ENCODE data around the gene SFXN4.
A peak's percentile ranks its signal among the peaks of the same experiment; 100 is the strongest.
"Not testable (repeated sequence)": the region's sequence is repeated elsewhere in the genome, so short reads cannot be mapped to it uniquely, and the experiment has no call there.

SFXN4 gene

GRCh38 chr10:119190353-119190752, 24.8 kb upstream of the SFXN4 start:
- DNase-seq = no peak

DNA sequence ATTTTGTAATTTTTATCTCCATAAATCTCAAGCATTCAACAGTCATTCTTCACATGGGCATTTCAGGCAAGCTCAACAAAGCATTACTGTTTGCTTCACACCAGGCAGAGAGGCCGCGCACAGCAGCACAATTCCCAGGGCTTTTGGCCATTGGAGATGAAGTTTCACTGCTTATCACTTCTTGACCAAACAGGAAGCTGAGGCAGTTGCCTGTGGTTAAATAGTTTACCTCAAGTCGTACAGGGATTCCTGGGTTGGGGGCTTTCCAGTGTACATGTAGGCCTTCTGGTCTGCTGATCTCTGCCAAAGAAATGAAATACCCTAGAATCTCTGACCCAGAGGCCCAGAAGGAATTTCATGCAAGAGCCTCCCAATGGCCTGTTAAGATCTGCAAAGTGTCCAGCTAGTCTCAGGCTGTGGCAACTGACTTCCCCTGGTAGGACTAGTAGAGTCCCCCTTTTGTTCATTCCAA, 24.3 kb upstream of the SFXN4 start:
- DNase-seq = no peak

DNA sequence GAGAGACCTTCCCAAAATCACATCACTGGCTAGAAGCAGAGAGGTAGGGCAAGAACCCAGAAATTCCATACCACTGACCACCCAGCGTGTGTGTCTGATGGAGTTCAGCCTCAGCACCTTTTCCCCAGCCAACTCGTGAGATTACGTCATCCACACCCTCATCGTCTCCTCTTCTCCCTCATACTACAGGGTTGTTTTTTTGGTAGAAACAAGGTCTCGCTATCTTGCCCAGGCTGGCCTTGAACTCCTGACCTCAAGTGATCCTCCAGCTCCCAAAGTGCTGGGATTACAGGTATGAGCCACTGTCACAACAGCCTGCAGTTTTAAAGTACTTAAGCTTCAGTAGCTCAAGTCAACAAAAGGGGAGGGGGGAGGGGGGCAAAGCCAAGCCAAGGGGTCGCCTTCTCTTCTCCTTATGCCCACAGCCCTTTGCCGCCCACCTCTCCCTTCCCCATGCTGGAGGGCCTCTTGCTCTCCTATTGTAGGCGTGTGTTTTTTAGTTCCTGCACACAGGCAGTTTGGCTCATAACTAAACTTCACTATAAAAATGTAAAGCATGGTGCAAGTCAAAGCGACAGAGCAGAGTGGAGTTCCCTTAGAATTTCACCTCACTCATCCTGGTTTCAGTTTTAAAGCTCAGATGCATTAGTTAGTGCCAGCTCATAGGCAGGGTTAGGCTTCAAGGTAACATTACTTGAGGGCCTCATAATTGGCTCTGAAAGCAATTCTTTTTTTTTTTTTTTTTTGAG, 18.3 kb upstream of the SFXN4 start:
- no peak for DNase-seq

DNA sequence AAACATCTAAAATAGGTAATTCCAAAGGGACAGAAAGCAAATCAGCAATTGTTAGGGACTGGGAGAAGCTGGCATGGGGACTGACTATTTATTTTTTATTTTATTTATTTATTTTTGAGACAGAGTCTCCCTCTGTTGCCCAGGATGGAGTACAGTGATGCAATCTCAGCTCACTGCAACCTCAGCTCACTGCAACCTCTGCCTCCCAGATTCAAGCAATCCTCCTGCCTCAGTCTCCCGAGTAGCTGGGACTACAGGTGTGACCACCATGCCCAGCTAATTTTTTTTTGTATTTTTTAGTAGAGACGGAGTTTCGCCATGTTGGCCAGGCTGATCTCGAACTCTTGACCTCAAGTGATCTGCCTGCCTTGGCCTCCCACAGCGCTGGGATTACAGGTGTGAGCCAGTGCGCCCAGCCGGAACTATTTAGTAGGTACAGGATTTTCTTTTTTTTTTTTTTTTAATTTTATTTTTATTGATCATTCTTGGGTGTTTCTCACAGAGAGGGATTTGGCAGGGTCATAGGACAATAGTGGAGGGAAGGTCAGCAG, 15.4 kb upstream of the SFXN4 start:
- DNase-seq = not testable (repeated sequence)

- DNase-seq = peak; percentile 78
These were observed 13.0 kb upstream of the SFXN4 start, which contains the start of gene PRDX3 for GRCh38 chr10:119178372-119179119. Gene PRDX3, minus strand, starts transcription at chr10:119178812. Its CDS starts 22 bp downstream, at chr10:119178790.

DNA sequence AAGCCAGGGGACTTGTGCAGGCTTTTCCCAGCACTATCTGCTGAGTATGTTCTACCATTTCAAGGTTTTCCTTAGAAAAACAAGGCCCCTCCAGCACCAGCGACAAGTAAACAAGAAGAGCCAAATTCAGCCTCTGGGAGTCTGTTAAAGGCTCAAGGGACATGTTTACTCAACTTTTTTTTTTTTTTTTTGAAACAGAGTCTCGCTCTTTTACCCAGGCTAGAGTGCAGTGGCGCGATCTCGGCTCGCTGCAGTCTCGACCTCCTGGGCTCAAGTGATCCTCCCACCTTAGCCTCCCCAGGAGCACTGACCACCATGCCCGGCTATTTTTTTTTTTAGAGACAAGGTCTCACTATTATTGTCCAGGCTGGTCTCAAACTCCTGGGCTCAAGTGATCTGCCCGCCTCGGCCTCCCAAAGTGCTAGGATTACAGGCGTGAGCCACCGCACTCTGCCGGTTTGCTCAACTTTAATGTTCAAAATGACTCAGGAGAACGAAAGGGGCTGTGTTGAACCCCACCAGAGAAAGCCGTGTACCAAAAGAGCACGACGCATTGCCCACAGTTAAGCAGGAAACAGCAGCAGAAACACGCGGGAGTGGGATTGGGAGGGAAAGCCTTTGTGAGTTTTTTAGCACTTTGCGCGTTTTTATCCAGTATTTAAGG, 12.3 kb upstream of the SFXN4 start:
- DNase-seq = no peak

DNA sequence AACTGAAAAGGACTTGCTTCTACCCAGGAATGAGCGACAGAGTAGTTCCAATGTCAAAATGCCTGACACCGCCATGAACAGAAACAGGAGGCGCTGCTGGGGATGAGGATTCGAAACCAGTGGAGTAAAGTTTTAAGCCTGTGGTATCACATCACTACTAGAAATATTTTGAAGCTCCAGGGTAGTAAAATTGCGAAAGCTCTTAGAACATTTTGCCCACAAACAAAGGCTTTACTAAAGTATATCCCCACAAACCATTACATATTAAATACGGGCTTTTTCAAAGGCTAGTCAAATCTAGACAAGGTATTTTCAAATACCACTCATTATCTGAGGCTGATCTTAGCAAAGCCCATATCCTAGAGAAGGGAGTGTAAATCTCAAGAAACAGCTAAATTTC, 10.7 kb upstream of the SFXN4 start:
- DNase-seq = no peak

DNA sequence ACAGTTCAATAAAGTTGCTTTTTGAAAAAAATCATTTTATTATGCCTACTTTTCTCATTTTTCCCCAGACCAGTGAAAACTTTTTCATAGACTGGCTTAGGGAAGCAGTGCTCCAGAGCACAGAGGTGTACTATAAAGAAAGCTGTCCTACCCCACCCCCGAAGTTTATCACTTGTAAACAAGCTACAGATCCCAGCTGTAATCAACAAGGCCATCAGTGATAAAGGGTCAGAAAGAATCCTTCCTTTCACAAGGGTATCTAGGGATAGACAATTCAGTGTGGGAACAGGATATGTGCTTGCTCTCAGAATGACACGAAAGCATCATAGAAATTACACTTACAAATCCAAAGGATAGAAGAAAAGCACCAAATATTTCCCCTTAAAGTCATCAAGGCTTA, 8.6 kb upstream of the SFXN4 start:
- no peak for DNase-seq

DNA sequence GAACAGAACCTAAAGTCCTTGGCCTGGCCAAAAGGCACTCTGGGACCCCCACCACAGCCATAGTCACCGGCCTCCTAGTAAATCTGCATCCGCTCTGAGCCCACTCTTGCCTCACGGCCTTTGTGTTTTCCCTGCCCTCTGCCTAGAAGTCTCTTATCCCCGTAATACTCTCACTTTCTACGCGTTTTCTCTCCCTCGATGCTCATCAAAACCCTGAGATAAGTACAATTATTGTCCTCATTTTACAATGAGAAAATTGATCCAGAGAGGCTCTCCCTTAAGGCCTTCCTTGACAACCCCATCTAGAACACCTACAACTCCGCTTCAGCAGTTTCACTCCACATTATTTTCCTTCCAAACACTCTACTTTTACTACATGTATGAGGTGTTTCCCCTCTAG, 1.5 kb upstream of the SFXN4 start:
- no peak for DNase-seq

DNA sequence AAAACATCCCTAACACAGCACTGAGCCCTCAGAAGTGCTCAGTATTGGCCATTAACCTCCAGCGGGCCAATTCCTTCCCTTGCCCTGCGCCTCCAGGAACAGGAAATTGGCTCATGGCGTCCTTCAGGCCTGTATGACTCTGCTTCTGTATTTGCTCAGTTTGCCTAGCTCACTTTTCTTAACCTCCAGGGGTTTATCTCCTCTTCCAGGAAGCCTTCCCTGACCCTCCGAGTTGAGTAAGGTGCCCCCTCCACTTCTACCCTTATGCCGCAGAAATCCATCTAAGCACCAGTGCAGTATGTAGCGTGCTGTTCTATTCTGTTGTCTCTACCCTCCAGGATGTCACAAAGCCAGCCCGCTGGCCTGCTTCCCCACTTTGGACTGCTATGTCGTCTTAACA, 1.1 kb upstream of the SFXN4 start:
- DNase-seq = no peak

DNA sequence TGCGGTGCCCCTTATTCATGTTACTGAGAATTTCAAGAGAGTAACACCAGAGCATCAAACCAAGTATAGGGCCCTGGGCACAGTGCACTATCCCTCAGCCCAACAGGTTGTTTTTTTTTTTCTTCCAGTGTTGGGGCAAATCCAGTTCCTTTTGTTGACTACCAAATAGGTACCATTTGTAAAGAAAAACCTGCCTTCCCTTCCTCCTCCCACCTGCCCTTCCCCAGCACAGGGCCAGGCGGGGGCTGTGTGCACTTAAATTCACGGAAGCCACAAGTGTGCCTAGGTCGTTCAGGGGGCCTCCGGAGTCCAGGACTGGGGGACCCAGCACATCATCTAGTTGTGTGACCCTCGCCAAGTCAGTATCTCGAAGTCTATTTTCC, 595 bp upstream of the SFXN4 start:
- no peak for DNase-seq

DNA sequence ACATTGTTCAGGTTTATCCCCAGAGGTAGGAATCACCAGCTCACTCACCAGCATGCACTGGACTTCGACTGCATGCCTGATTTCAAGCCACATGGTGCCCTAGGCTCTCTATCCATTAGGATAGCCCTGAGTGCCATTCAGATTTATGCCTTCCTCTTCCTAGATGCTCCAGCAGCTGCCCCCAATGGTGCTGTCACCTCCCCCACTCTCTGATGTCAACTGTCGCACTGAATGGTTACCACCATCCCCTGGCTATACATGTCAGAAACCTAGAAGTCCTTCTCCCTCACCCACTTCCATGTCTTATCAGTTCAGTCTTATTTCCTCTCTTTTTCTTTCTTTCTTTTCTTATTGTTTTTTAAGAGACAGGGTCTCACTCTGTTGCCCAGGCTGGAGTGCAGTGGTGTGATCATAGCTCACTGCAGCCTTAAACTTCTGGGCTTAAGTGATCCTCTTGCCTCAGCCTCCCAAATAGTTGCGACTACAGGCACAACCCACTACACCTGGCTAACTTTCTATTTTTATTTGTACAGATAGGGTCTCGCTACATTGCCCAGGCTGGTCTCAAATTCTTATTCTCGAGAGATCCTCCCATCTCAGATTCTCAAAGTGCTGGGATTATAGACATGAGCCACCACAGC, 2.9 kb downstream of the SFXN4 start:
- DNase-seq = no peak

GRCh38 chr10:119161680-119162451, 3.6 kb downstream of the SFXN4 start:
- no peak for DNase-seq

DNA sequence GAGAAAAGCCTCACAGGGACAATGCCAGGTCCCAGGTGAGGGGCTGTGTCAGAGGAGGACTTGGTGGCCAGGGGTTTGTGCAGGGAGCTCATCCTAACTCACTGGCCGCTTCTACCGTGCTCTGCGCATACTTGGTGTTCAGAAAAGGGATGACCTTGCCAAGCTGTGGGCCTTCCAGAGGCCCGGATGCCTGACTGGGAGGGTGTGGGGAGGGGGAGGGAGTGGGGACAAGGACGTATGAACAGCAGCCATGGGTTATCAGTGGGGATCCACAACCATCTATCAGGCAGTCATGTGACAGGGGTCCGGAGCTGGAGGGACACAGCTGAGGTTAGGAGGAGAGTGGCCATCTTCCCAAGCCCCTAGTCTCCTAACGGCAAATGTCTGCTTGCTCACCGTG, 6.2 kb downstream of the SFXN4 start:
- no peak for DNase-seq

GRCh38 chr10:119153661-119154060, 11.9 kb downstream of the SFXN4 start:
- no peak for DNase-seq

DNA sequence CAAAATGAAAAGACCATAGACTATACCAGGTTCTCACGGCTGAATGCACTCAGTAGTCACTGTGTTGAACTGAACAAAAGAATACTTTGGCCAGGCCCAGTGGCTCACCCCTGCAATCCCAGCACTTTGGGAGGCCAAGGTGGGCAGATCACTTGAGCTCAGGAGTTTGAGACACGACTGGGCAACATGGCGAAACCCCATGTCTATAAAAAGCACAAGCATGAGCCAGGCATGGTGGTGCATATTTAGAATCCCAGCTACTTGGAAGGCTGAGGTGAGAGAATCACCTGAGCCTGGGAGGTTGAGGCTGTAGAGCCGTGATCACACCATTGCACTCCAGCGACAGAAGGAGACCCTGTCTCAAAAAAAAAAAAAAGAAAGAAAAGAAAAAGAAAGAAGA, 12.5 kb downstream of the SFXN4 start:
- DNase-seq = no peak

GRCh38 chr10:119151601-119152000, 13.9 kb downstream of the SFXN4 start:
- DNase-seq = not testable (repeated sequence)

DNA sequence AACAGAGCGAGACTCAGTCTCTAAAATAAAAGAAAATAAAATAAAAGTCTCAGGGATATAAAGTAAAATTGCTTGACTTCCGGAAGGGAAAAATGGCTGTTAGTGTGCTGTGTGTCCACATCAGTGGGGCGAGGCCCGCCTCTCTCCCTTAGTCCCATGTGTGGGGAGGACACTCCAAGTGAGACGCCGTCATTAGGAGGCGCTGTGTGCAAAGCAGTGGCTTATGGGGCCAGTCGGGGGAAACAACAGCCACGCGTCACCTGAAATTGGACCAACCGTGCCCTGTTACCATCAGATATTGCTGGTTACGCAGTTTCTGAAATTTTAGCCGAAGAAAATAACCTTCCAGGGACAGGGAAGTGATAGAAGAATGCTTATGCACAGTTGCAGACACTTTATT, 15.8 kb downstream of the SFXN4 start:
- DNase-seq = no peak

- no peak for DNase-seq
These were observed 16.4 kb downstream of the SFXN4 start for GRCh38 chr10:119149157-119149556.

- no peak for DNase-seq
These were observed 21.9 kb downstream of the SFXN4 start for GRCh38 chr10:119143657-119144056.

- no peak for DNase-seq
These were observed 24.8 kb downstream of the SFXN4 start for GRCh38 chr10:119140603-119141245.

Measured in NCI-H1436 treated with DMSO at 0.1 percent for 48 hours (cell line).